Stimulated activated CD4-positive, alpha-beta T cell treated with anti-CD3 and anti-CD28 coated beads, Interleukin-2, amount 100 ng/mL, for 4 hours (primary cell): ENCODE results near the gene RXRB.
"Not testable (repeated sequence)": the region's sequence is repeated elsewhere in the genome, so short reads cannot be mapped to it uniquely, and the experiment has no call there.

Source experiments
- DNase-seq: peaks from one replicate; pipeline ENCODE4 v3.0.0-alpha.2; 2020; ENCODE audit warnings: low read depth

Gene RXRB

GRCh38 chr6:33161354-33162331, 38.8 kb downstream of the RXRB start:
- DNase-seq = peak; percentile 69

- DNase-seq = no peak
Observed at GRCh38 chr6:33160728-33161344, 39.6 kb downstream of the RXRB start.

GRCh38 chr6:33160096-33160495, 40.4 kb downstream of the RXRB start:
- no peak for DNase-seq

- no peak for DNase-seq
Observed at GRCh38 chr6:33156964-33157363, 43.5 kb downstream of the RXRB start.

GRCh38 chr6:33156561-33156960, 43.9 kb downstream of the RXRB start:
- no peak for DNase-seq

- no peak for DNase-seq
Observed at GRCh38 chr6:33154349-33154748, 46.1 kb downstream of the RXRB start.

GRCh38 chr6:33151050-33151449, 49.4 kb downstream of the RXRB start:
- DNase-seq = no peak

GRCh38 chr6:33150560-33150959, 49.9 kb downstream of the RXRB start:
- not testable (repeated sequence) for DNase-seq

GRCh38 chr6:33147807-33148666, 52.4 kb downstream of the RXRB start:
- no peak for DNase-seq

GRCh38 chr6:33144373-33144772, 56.1 kb downstream of the RXRB start:
- DNase-seq = no peak
